ENCODE results near the gene PRAMEF6. TPM values are rescaled to one million over a fixed set of nuclear protein-coding genes. Genes with fewer than 3 reads are reported as not detected.
"Not testable (repeated sequence)": the region's sequence is repeated elsewhere in the genome, so short reads cannot be mapped to it uniquely, and the experiment has no call there.

Gene PRAMEF6
- total RNA-seq: not detected in 2 replicates

- not testable (repeated sequence) for H3K4me3 ChIP-seq (ENCODE audit: low read depth, low read length); DNase-seq (ENCODE audit: low read depth)
These were observed at the start of gene PRAMEF6 for GRCh38 chr1:12947480-12947879. Gene PRAMEF6, minus strand, starts transcription at chr1:12947580. Its CDS starts 5,062 bp downstream, at chr1:12942518.

GRCh38 chr1:12924368-12924767, 23.0 kb downstream of the PRAMEF6 start:
- not testable (repeated sequence) for H3K4me3 ChIP-seq (ENCODE audit: low read depth, low read length); DNase-seq (ENCODE audit: low read depth)

GRCh38 chr1:12921749-12922148, 25.6 kb downstream of the PRAMEF6 start:
- DNase-seq (ENCODE audit: low read depth); H3K4me3 ChIP-seq (ENCODE audit: low read depth, low read length): not testable (repeated sequence)

GRCh38 chr1:12916310-12916709, 31.1 kb downstream of the PRAMEF6 start, which contains the start of gene PRAMEF7:
Gene PRAMEF7, plus strand, starts transcription at chr1:12916610. Its CDS starts 1,083 bp downstream, at chr1:12917693.
- not testable (repeated sequence) for H3K4me3 ChIP-seq (ENCODE audit: low read depth, low read length); DNase-seq (ENCODE audit: low read depth)

- not testable (repeated sequence) for H3K4me3 ChIP-seq (ENCODE audit: low read depth, low read length); DNase-seq (ENCODE audit: low read depth)
These were observed 43.4 kb downstream of the PRAMEF6 start for GRCh38 chr1:12903793-12904572.

GRCh38 chr1:12899186-12899585, 48.2 kb downstream of the PRAMEF6 start:
- H3K4me3 ChIP-seq (ENCODE audit: low read depth, low read length); DNase-seq (ENCODE audit: low read depth): not testable (repeated sequence)

- DNase-seq (ENCODE audit: low read depth); H3K4me3 ChIP-seq (ENCODE audit: low read depth, low read length): not testable (repeated sequence)
These were observed 49.2 kb downstream of the PRAMEF6 start, which contains the start of gene PRAMEF10 for GRCh38 chr1:12898170-12898569. Gene PRAMEF10, minus strand, starts transcription at chr1:12898270. Its CDS starts 2,423 bp downstream, at chr1:12895847.

Small RNA genes lying within 50 kb of the gene (small RNA-seq; reads per million reads assigned to genes)
- gene RNU6-1072P: not detected

Other genes starting within 250 kb of the PRAMEF6 start
- not detected in 2 replicates for gene AADACL3, start 231.5 kb downstream of the PRAMEF6 start, total RNA-seq
- gene CFAP107, start 201.4 kb downstream of the PRAMEF6 start, total RNA-seq: not detected in 2 replicates
- gene PRAMEF12, start 173.8 kb downstream of the PRAMEF6 start, total RNA-seq: under 0.01 TPM in 1 of 2 replicates, not detected in the other
- not detected in 2 replicates for gene PRAMEF1, start 156.2 kb downstream of the PRAMEF6 start, total RNA-seq
- gene PRAMEF11, start 116.2 kb downstream of the PRAMEF6 start, total RNA-seq: not detected in 2 replicates
- not detected in 2 replicates for gene HNRNPCL1, start 98.9 kb downstream of the PRAMEF6 start, total RNA-seq
- gene PRAMEF2, start 90.5 kb downstream of the PRAMEF6 start, total RNA-seq: not detected in 2 replicates
- gene PRAMEF4, start 61.4 kb downstream of the PRAMEF6 start, total RNA-seq: not detected in 2 replicates
- gene PRAMEF10, start 49.3 kb downstream of the PRAMEF6 start, total RNA-seq: not detected in 2 replicates
- gene PRAMEF7, start 31.0 kb downstream of the PRAMEF6 start, total RNA-seq: not detected in 2 replicates
- not detected in 2 replicates for gene PRAMEF27, start 109.0 kb upstream of the PRAMEF6 start, total RNA-seq
- gene HNRNPCL3, start 113.2 kb upstream of the PRAMEF6 start, total RNA-seq: not detected in 2 replicates
- not detected in 2 replicates for gene PRAMEF25, start 123.2 kb upstream of the PRAMEF6 start, total RNA-seq
- gene HNRNPCL2, start 169.3 kb upstream of the PRAMEF6 start, total RNA-seq: not detected in 2 replicates
- not detected in 2 replicates for gene PRAMEF26, start 208.4 kb upstream of the PRAMEF6 start, total RNA-seq
- gene HNRNPCL4, start 218.1 kb upstream of the PRAMEF6 start, total RNA-seq: not detected in 2 replicates
- gene PRAMEF9, start 224.3 kb upstream of the PRAMEF6 start, total RNA-seq: not detected in 2 replicates

All from fibroblast of villous mesenchyme (primary cell).